GM18907 (cell line): Measurements from ENCODE around the gene TTLL7.
"Not testable (repeated sequence)": the region's sequence is repeated elsewhere in the genome, so short reads cannot be mapped to it uniquely, and the experiment has no call there.

ENCODE experiments used
- ATAC-seq: cut with Tn5 transposase; IDR thresholded peaks from one replicate; pipeline ENCODE4 v1.9.1; 2021; ENCODE audit warnings: mild to moderate bottlenecking, moderate library complexity; ENCODE audit not compliant: unreplicated experiment

The TTLL7 gene

GRCh38 chr1:83932281-83932680, 66.7 kb downstream of the TTLL7 start:
- no peak for ATAC-seq

GRCh38 chr1:83931658-83932253, 67.2 kb downstream of the TTLL7 start:
- peak; percentile 85 for ATAC-seq

DNA sequence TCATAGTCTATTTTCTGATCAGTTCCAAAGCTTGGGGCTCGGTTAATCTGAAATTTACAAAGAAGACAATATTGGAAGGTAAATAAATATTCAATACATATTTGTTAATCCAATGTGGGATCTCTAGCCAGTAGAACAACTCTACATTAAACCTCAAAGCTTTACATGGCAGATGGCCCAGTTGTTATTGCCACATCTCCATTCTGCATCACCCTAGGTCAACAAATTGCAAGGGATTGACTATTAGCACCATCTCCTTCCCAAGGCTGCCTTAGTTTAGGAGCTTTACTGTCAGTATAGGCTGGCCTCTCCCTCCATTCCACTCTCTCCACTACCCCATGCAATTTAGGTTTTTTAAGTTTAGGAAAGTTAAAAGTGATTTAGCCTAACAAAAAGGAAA, 69.7 kb downstream of the TTLL7 start:
- no peak for ATAC-seq

DNA sequence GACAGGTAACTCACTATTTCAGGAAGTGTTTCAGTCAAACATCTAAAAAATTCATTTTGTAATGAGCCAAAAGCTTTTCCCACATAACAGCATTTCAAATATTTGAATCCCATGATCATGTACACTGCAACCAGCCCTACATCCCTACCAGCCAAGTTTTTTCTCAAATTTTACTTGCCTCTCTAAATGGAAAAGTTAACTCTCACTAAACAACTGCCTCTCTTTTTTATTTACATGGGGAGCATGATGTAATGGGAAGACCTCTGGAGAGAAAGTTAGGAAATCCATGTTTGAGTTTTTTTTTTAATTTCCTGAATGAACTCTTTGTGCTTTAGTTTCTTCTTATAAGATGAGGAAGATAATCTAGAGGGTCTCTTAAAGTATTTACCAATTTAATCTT, 70.5 kb downstream of the TTLL7 start:
- no peak for ATAC-seq

GRCh38 chr1:83927701-83928100, 71.2 kb downstream of the TTLL7 start:
- ATAC-seq, result no peak

- ATAC-seq, result no peak
Measured at GRCh38 chr1:83927061-83927460, 71.9 kb downstream of the TTLL7 start.

DNA sequence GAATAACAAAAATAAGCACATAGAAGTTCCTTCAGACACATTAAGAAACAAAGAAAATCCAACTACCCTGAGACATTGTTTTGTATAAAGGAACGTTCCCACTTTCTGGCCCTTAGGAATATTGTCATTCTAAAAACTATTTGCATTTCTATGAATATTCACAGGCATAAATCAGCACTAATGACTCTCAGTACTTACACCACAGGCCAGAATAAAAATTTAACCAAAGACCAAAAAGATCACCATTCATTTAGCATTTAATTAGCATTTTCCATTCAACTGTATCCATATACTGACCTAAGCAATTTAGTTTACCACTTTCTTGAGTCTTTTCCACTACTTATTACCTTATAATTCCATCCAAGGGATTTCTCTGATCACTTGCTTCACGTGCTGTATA, 75.4 kb downstream of the TTLL7 start:
- ATAC-seq, result no peak

GRCh38 chr1:83922431-83922830, 76.5 kb downstream of the TTLL7 start:
- no peak for ATAC-seq

DNA sequence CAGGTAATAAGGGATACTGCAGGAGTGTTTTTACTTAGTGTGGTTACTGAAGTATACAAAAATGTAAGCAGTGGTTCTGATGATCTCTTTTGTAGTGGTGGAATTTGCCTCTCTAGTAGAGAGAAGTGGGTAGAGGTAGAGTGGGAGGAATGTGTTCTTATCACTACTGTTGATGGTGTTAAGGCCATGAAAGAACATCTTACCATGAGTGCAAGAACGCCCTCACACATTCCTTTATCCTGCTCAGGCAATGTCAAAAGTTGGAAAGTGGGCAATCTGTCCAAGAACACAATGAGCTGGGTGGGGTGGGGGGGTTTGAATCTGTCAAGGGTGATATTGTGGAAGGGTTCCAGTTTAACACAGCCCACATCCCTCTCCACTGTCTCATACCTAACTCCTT, 78.6 kb downstream of the TTLL7 start:
- no peak for ATAC-seq

GRCh38 chr1:83919872-83920271, 79.1 kb downstream of the TTLL7 start:
- no peak for ATAC-seq

GRCh38 chr1:83918688-83919285, 80.1 kb downstream of the TTLL7 start:
- ATAC-seq, result no peak

DNA sequence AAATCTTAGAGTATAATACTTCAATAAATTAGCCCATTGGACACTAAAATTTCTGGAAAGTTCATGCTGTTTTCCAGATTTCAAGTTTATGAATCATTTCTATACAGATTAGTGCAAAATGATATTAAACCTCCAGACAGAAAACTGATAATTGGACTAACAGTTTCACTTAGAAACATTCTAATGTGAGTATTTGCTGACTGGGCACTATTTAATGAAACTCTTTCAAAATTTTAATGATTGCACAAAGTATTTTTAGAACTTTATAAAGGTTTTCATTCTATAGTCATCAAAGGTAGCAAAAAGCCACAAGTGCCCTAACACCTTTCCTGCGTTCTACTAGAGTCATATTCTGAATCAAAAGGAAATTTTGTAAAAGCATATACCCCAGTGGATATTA, 81.0 kb downstream of the TTLL7 start:
- no peak for ATAC-seq

DNA sequence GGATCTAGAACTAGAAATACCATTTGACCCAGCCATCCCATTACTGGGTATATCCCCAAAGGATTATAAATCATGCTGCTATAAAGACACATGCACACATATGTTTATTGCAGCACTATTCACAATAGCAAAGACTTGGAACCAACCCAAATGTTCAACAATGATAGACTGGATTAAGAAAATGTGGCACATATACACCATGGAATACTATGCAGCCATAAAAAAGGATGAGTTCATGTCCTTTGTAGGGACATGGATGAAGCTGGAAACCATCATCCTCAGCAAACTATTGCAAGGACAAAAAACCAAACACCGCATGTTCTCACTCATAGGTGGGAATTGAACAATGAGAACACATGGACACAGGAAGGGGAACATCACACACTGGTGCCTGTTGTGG, 82.8 kb downstream of the TTLL7 start:
- ATAC-seq, result not testable (repeated sequence)

DNA sequence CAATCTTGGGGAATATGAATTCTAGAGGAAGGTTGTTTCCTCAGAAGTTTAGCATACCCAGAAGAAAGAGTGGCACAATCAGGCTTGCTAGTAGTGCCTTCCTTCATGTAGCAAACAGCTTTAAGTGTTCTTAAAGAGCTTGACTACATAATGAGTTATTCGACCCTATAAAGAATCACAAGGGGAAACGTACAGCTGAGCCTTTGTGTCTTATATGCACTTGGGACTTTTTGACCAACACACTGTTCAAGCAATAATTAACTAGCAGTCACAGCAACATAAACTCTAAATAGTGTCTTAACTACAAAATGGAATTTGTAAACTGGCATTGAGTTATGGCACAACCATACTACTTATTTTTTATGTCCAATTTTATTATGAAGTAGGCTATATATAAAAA, 86.1 kb downstream of the TTLL7 start:
- no peak for ATAC-seq

DNA sequence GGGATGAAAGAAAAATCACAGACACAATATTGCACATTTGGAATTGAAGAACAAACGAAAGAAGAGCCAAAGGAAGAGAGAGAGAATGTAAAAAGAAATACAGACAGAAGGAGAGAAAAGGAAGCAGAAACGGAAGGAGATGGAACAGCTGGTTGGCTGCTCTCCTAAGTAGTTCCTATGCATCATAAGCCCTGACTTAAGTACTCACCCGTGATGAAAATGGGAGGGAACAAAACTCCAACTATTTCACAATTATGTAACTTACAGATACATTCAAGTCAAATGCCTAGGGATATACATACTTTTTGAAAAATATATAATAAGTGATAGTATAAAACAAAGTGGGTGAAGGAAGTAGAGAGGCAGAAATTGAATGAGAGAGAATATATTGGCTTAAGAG, 88.5 kb downstream of the TTLL7 start:
- ATAC-seq, result no peak

GRCh38 chr1:83909687-83910086, 89.2 kb downstream of the TTLL7 start:
- no peak for ATAC-seq

GRCh38 chr1:83905315-83905907, 93.5 kb downstream of the TTLL7 start:
- ATAC-seq, result no peak

GRCh38 chr1:83901547-83902155, 97.3 kb downstream of the TTLL7 start:
- ATAC-seq, result no peak

DNA sequence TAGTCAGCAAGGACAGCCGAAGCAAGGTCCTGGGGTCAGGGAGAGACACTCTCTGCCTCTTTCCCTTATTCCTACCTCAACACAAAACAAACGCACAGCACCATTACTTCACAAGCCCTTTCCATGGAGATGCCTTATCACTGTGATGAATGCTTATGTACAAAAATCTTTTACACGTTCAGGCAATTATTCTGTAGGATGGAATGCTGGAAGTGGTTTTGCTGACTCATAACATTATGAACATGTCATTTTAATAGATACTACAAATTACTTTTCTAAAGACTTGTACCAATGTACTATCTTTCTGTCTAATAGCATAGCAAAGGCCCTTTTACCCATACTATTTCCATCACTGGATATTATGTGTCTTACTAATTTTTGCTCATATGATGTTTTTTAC, 98.4 kb downstream of the TTLL7 start:
- no peak for ATAC-seq

DNA sequence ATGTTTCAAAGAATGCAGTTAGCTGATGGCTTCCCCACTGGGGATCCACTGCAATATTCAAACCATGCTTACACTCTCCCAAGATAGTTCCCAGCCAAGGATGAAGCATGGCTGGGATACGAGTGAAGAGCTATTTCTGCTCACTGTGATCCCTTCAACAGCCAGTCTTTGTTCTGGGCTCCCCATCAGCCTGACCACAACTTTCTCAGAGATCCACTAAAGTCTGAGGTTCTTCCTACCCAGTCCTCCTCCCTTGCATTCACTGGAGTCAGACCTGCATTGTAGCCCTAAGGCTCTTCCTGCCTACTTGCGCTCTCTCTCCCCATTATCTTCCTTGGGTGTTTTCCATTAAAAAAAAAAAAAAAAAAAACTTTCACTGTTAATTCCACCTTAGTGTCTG, 101.4 kb downstream of the TTLL7 start:
- ATAC-seq, result no peak

DNA sequence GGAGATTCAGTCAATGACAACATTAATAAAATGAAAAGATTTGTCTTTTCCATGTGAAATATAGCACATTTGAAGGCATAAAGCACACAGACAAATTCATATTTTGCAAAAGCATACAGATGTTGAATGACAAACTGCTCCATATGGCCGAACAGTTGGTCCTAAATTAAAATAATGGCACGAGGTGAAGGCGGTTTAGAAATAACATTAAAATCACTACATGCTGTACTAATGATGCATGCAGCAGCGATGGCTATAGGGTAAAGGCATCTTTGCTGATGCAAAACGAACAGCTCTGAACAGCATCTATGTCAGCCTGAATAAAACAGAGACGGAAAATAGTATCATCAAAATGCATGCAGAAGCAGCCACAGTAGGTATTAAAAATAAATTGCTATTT, 102.6 kb downstream of the TTLL7 start:
- ATAC-seq, result no peak

- no peak for ATAC-seq
Measured at GRCh38 chr1:83889707-83890106, 109.2 kb downstream of the TTLL7 start.
